Measurements from ENCODE around the gene ZNF805. TPM values are rescaled to one million over a fixed set of nuclear protein-coding genes. Genes with fewer than 3 reads are reported as not detected.
"Not testable (repeated sequence)": the region's sequence is repeated elsewhere in the genome, so short reads cannot be mapped to it uniquely, and the experiment has no call there.

Gene ZNF805
- total RNA-seq, 2 donors from 2014 or later, result 6.2 to 11.4 TPM

DNA sequence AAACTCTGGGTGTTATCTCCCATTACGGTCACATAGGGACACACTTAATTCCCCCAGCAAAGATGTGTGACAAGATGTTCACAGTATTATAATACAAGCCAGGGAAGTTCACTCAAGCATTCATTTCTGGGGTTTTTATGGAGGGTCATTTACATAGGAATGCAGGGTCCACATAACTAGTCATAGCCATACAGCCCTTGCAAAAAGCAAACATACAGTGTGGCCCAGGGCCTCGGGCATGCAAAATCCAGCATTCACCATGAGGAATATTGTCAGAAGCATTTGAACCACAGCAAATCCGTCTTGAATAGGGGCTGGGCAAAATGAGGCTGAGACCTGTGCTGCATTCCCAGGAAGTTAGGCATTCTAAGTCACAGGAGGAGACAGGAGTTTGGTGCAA lies 26.9 kb downstream of the ZNF805 start:
- no peak for DNase-seq
- H3K9ac ChIP-seq (ENCODE audit: low read depth in 2 of 2, low read length in 2 of 2), result no peak overlapping the region
- H3K4me3 ChIP-seq, result no peak overlapping the region
- H3K36me3 ChIP-seq, result no peaks in the 10 kb centered on the region
- no peaks in the 10 kb centered on the region for H3K27me3 ChIP-seq
- H3K4me1 ChIP-seq, result no peaks in the 10 kb centered on the region
- intact Hi-C loops (cut with DNase I), result no loop called here
- H3K9me3 ChIP-seq, result no peaks in the 10 kb centered on the region
- TF ChIP-seq, protein P1, sequence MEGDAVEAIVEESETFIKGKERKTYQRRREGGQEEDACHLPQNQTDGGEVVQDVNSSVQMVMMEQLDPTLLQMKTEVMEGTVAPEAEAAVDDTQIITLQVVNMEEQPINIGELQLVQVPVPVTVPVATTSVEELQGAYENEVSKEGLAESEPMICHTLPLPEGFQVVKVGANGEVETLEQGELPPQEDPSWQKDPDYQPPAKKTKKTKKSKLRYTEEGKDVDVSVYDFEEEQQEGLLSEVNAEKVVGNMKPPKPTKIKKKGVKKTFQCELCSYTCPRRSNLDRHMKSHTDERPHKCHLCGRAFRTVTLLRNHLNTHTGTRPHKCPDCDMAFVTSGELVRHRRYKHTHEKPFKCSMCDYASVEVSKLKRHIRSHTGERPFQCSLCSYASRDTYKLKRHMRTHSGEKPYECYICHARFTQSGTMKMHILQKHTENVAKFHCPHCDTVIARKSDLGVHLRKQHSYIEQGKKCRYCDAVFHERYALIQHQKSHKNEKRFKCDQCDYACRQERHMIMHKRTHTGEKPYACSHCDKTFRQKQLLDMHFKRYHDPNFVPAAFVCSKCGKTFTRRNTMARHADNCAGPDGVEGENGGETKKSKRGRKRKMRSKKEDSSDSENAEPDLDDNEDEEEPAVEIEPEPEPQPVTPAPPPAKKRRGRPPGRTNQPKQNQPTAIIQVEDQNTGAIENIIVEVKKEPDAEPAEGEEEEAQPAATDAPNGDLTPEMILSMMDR (IDR thresholded peaks at IDR 0.05), result no peak
- H3K27ac ChIP-seq, result no peak overlapping the region

DNA sequence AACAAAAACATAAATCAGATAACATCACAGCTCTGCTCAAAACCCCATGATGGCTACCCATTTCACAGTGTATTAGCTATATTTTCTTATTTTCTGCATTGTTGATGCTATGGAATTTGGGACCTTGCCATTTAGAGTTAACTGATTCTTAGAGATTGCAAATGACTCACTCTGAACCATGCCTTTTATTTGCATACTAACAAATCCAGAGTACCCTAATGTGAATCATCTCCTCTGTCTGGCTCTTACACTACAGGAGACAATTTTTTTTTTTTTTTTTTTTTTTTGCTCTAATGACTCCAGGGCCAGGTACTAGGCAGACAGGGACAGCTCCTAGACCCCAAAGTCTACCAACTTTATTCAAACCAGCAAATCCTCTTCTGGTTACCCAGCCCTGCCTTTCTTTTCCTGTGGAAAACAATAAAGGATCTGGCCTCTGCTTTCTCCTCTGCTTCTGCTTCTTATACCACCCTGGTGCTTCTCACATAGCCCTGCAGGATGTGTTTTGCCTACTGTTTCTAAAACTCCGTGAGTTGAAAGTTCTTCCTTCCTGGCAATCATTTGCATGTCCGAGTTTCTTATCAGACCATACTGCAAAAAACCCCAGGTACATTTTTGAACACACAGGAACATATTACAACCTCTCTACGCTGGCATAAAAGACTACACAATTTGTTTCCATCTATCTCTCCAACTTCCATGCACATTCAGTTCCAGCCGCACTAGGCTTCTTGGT lies 29.3 kb downstream of the ZNF805 start:
- Histone ChIP-seq H3K4me1 (no peaks in the 10 kb centered on the region), H3K4me3 (no peak overlapping the region), H3K9ac (ENCODE audit: low read depth in 2 of 2, low read length in 2 of 2) (no peak overlapping the region), H3K27ac (no peak overlapping the region), H3K36me3 (no peaks in the 10 kb centered on the region), H3K9me3 (no peaks in the 10 kb centered on the region), H3K27me3 (no peaks in the 10 kb centered on the region)
- no peak for DNase-seq
- TF ChIP-seq, protein P1 (IDR thresholded peaks at IDR 0.05), result no peak
- intact Hi-C loops (cut with DNase I), result no loop called here

DNA sequence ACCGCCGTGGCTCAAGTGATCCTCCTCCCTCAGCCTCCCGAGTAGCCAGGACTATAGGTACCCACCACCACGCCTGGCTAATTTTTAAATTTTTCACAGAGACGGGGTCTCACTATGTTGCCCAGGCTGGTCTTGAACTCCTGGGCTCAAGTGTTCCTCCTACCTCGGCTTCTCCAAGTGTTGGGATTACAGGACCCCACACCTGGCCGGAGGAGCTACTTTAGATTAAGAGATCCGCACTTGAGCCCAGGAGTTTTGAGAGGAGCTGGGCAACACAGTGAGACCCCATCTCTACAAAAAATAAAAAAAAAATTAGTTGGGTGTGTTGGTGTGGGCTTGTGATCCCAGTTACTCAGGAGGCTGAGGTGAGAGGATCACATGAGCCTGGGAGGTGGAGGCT lies 30.8 kb downstream of the ZNF805 start:
- H3K4me1 ChIP-seq, result no peaks in the 10 kb centered on the region
- H3K27ac ChIP-seq, result no peak overlapping the region
- H3K9ac ChIP-seq (ENCODE audit: low read depth in 2 of 2, low read length in 2 of 2), result no peak overlapping the region
- intact Hi-C loops (cut with DNase I), result no loop called here
- no peak for DNase-seq
- no peaks in the 10 kb centered on the region for H3K9me3 ChIP-seq
- TF ChIP-seq, protein P1 (IDR thresholded peaks at IDR 0.05), result no peak
- no peaks in the 10 kb centered on the region for H3K36me3 ChIP-seq
- no peak overlapping the region for H3K4me3 ChIP-seq
- no peaks in the 10 kb centered on the region for H3K27me3 ChIP-seq

DNA sequence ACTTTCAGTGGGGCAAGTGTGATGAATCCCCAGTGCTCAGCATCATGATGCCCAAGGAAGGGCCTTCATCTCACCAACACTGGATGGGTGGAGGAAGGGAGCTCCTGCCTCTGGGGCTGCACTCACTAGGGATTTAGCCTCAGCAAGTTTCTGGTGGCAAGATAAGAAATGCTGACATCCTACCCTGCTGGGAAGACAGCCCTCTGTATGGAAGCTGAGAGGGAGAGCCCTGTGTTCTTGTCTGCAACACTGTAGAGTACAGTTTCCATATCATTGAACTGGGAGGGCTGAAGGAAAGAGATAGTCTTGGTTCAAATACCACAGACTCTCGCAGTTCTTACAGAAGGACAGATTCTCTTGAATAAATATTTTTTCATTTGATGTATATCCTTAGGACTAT lies 32.6 kb downstream of the ZNF805 start:
- TF ChIP-seq, protein P1 (IDR thresholded peaks at IDR 0.05), result no peak
- no peak for DNase-seq

DNA sequence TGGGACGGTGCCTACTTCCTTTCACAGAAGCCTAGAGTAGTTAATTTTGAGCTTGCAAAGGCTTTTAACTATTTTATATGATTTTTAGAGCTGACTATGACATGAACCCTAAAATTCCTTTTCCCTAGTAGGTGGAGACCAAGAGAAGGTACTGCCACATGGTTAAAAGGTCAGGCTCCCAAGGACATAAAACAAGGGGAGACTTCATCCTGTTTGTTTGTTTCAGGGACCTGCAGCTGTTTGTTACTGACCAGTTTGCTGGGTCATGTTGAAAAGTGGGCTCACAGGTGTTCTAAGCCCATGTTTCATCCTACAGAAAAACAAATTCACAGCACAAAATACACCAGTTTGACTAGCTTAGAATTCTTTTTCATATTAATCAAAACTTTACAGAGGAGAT lies 36.0 kb downstream of the ZNF805 start:
- H3K27me3 ChIP-seq, result no peaks in the 10 kb centered on the region
- DNase-seq, result no peak
- H3K9me3 ChIP-seq, result no peaks in the 10 kb centered on the region
- intact Hi-C loops (cut with DNase I), result no loop called here
- TF ChIP-seq, protein P1 (IDR thresholded peaks at IDR 0.05), result no peak
- no peak overlapping the region for H3K9ac ChIP-seq (ENCODE audit: low read depth in 2 of 2, low read length in 2 of 2)
- no peaks in the 10 kb centered on the region for H3K4me1 ChIP-seq
- H3K27ac ChIP-seq, result no peak overlapping the region
- H3K36me3 ChIP-seq, result no peaks in the 10 kb centered on the region
- no peak overlapping the region for H3K4me3 ChIP-seq

More for the DNA sequence above, 32.6 kb downstream of the ZNF805 start:
- Histone ChIP-seq H3K27me3 (no peaks in the 10 kb centered on the region), H3K27ac (no peak overlapping the region), H3K4me3 (no peak overlapping the region), H3K36me3 (no peaks in the 10 kb centered on the region), H3K4me1 (no peaks in the 10 kb centered on the region), H3K9ac (ENCODE audit: low read depth in 2 of 2, low read length in 2 of 2) (no peak overlapping the region), H3K9me3 (no peaks in the 10 kb centered on the region)
- intact Hi-C loops (cut with DNase I), result no loop called here

DNA sequence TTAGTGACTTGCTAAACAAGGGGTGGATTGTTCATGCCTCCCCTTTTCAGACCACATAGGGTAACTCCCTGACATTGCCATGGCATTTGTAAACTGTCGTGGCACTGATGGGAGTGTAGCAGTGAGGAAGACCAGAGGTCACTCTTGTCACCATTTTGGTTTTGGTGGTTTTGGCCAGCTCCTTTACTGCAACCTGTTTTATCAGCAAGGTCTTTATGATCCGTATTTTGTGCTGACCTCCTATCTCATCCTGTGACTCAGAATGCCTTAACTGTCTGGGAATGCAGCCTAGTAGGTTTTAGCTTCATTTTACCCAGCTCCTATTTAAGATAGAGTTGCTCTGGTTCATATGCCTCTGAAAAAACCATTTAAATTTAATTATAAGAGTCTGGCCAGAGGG lies 38.0 kb downstream of the ZNF805 start:
- H3K27ac ChIP-seq; H3K4me3 ChIP-seq; H3K36me3 ChIP-seq; H3K9ac ChIP-seq (ENCODE audit: low read depth in 2 of 2, low read length in 2 of 2); H3K27me3 ChIP-seq; DNase-seq; H3K4me1 ChIP-seq; intact Hi-C loops (cut with DNase I); H3K9me3 ChIP-seq: not testable (repeated sequence)

Measured in colonic mucosa (tissue), 4 donors.